Thyroid gland (tissue), 4 donors: Measurements from ENCODE around the gene MSH2.

Experiments
- POLR2A ChIP-seq, 2 donors: fragments of 450-650 bp; IDR thresholded peaks; one replicate each; pipeline ENCODE4 v1.6.1; 2017; ENCODE audit warnings: antibody characterized with exemption in 2 of 2, mild to moderate bottlenecking in 2 of 2, moderate library complexity in 1 of 2
- TF ChIP-seq, protein P1 (sequence below), 6 experiments: fragments of 200-600 bp in 3 of 6; fragments of 450-650 bp in 3 of 6; sonication (generic) in 3 of 6; IDR thresholded peaks; one replicate each; pipeline ENCODE4 v1.5.1; 2016 to 2019; ENCODE audit warnings: antibody characterized with exemption in 6 of 6, mild to moderate bottlenecking in 2 of 6, inconsistent platforms in 1 of 6, moderate library complexity in 1 of 6

DNA sequence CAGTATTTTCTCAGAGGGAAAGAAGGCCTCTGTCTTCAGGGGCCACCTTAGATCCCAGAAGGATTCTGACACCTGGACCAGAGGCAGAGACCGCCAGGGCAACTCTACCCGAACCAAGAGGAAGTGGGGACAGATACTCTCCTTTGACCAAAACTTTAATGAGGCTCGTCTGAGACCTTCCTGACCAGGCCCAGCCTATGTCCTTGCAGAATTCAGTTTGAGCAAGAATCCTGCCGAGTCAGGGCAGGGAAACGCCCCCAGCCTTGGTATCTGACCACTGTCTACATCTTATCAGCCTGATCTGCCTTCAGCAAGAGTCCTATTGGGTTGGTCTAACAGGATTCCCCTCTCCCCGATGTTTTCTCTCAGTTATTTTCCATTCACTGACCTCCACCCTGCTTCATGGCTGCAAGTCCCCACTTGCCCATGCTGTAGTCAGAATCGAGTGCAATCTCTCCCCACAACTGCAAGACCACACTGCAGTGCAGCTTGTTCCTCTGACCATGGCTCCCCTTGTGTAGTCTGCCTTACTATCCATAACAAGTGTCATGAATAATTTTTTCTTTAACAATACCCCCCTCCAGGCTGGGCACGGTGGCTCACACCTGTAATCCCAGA, 95.0 kb downstream of the MSH2 start:
- TF ChIP-seq, protein P1, sequence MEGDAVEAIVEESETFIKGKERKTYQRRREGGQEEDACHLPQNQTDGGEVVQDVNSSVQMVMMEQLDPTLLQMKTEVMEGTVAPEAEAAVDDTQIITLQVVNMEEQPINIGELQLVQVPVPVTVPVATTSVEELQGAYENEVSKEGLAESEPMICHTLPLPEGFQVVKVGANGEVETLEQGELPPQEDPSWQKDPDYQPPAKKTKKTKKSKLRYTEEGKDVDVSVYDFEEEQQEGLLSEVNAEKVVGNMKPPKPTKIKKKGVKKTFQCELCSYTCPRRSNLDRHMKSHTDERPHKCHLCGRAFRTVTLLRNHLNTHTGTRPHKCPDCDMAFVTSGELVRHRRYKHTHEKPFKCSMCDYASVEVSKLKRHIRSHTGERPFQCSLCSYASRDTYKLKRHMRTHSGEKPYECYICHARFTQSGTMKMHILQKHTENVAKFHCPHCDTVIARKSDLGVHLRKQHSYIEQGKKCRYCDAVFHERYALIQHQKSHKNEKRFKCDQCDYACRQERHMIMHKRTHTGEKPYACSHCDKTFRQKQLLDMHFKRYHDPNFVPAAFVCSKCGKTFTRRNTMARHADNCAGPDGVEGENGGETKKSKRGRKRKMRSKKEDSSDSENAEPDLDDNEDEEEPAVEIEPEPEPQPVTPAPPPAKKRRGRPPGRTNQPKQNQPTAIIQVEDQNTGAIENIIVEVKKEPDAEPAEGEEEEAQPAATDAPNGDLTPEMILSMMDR (IDR thresholded peaks at IDR 0.05), result no peak
- no peak for TF ChIP-seq POLR2A (IDR thresholded peaks at IDR 0.05)
